Vein endothelial cell (primary cell): ENCODE data around the gene BAD. TPM values are rescaled to one million over a fixed set of nuclear protein-coding genes. Genes with fewer than 3 reads are reported as not detected.

Source experiments
- small RNA-seq: library from RNA; depleted of rRNA; stranded (forward); fragments of <200 nt; gene quantifications from one replicate; pipeline ENCODE3, GENCODE V24; 2012
- total RNA-seq: library from RNA; depleted of rRNA; stranded (reverse); fragments of >200 nt; gene quantifications from 2 replicates; pipeline ENCODE4 v1.2.3, GENCODE V29; 2012

BAD gene
- total RNA-seq, 1 donor = 59.6 TPM

Small RNAs within 50 kb of the gene (small RNA-seq; reads per million reads assigned to genes)
- not detected for gene RF00019

Other genes starting within 250 kb of the BAD start
- gene FLRT1, start 248.7 kb downstream of the BAD start, total RNA-seq = not detected in 2 replicates
- 17.0 and 37.6 TPM in 2 replicates for gene MACROD1, start 118.6 kb downstream of the BAD start, total RNA-seq
- 212 and 271 TPM in 2 replicates for gene STIP1, start 98.5 kb downstream of the BAD start, total RNA-seq
- 33.1 and 47.7 TPM in 2 replicates for gene FERMT3, start 77.9 kb downstream of the BAD start, total RNA-seq
- gene TRPT1, start 58.5 kb downstream of the BAD start, total RNA-seq = 29.9 and 43.1 TPM in 2 replicates
- gene NUDT22, start 58.4 kb downstream of the BAD start, total RNA-seq = 35.3 and 43.1 TPM in 2 replicates
- gene DNAJC4, start 54.1 kb downstream of the BAD start, total RNA-seq = 9.4 and 18.3 TPM in 2 replicates
- gene VEGFB, start 50.1 kb downstream of the BAD start, total RNA-seq = 12.5 and 23.2 TPM in 2 replicates
- gene FKBP2, start 43.6 kb downstream of the BAD start, total RNA-seq = 27.3 and 30.7 TPM in 2 replicates
- gene PPP1R14B, start 37.7 kb downstream of the BAD start, total RNA-seq = 256 and 260 TPM in 2 replicates
- 50.0 and 54.9 TPM in 2 replicates for gene PLCB3, start 33.1 kb downstream of the BAD start, total RNA-seq
- gene GPR137, start 1.2 kb upstream of the BAD start, total RNA-seq = 15.5 and 16.3 TPM in 2 replicates
- 0.10 TPM in 1 of 2 replicates, not detected in the other for gene KCNK4, start 6.6 kb upstream of the BAD start, total RNA-seq
- 0.38 TPM in 1 of 2 replicates, not detected in the other for gene CATSPERZ, start 15.7 kb upstream of the BAD start, total RNA-seq
- 40.7 and 50.0 TPM in 2 replicates for gene ESRRA, start 20.9 kb upstream of the BAD start, total RNA-seq
- 124 and 155 TPM in 2 replicates for gene TRMT112, start 32.9 kb upstream of the BAD start, total RNA-seq
- gene PRDX5, start 33.5 kb upstream of the BAD start, total RNA-seq = 154 and 168 TPM in 2 replicates
- 1.7 and 2.3 TPM in 2 replicates for gene CCDC88B, start 55.5 kb upstream of the BAD start, total RNA-seq
- 44.4 and 52.3 TPM in 2 replicates for gene RPS6KA4, start 74.5 kb upstream of the BAD start, total RNA-seq